ENCODE measurements around the gene SPATA24.
"Not testable (repeated sequence)": the region's sequence is repeated elsewhere in the genome, so short reads cannot be mapped to it uniquely, and the experiment has no call there.

The SPATA24 gene

GRCh38 chr5:139395844-139396640 lies 7.8 kb downstream of the SPATA24 start:
- DNase-seq (ENCODE audit: low read depth in 3 of 3, low spot score in 1 of 3): no peak

DNA sequence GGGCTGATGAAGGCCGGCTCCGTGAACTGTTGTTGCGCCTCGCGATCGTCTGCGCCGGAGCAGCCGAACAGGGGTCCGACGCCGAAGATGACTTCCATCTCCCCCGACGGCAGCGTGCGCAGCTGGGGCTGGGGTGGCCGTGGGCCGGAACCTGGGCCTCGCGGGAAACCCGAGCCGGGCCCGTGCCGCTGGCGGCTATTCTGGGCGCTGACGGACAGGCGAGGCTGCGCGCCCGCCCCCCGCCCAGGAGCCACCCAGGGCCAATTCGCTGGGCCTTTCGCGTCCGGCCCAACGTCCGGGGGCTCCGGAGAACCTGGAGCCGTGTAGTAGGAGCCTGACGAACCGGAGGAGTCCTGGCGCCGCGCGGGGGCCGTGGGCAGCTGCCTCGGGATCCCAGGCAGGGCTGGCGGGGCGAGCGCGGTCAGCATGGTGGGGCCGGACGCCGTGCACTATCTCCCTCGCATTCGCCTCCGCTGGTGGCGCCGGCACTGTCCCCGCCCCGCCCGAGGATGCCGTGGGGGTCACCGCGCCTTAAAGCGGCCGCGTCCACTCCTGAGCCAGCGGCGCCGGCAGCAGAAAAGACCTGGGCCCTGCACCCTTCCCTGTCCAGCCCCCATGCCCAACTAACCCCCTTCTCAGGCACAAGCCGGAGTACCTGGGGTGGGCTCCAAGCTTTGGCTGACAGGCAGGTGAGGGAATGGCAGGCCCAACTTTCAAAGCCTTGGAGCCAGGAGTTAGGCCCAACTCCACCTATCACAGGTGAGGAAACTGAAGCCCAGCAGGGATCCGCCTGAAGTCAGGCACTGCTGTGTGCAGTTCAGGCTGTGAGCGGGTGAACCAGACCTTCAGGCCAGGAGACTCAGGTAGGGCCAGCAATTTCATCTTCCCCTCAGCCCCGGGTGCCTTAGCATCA lies 9.0 kb downstream of the SPATA24 start, which contains the start of gene PROB1:
TSS of gene PROB1 (minus strand) at position 451 of the 913 bp plus-strand sequence. CDS start at position 428, 23 bp downstream.
- no peak for DNase-seq (ENCODE audit: low read depth in 3 of 3, low spot score in 1 of 3)

DNA sequence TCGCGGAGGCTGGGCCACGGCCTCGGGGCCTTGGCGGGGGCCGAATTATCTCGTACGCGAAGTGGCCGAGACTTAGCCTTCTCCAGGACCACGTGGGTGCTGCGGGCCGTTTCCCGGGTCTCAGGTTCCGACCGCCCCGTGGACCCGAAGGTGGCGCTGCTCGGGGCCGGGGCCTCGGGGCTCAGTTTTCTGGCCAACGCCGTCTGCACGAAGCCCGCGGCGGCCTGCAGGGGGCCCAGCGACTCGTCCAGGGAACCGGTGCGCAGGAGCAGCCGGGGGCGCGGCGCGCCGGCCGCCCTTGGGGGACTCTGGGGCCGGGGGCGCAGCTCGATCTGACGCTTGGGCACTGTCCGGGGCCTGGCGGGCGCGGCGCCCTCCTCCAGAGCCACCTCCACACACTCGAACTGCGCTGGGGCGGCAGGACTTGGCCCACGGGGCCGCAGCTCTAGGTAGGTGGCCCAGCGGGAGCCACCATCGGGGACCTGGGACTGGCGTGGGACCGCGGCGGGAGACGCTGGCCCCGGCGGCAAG lies 9.7 kb downstream of the SPATA24 start:
- DNase-seq (ENCODE audit: low read depth in 3 of 3, low spot score in 1 of 3): no peak

- no peak for DNase-seq (ENCODE audit: low read depth in 3 of 3, low spot score in 1 of 3)
Observed at GRCh38 chr5:139393497-139394122, 10.3 kb downstream of the SPATA24 start.

GRCh38 chr5:139392678-139393496 lies 11.0 kb downstream of the SPATA24 start:
- peak; percentile 16 to 55 (median 49) for DNase-seq (ENCODE audit: low read depth in 3 of 3, low spot score in 1 of 3)

- no peak for DNase-seq (ENCODE audit: low read depth in 3 of 3, low spot score in 1 of 3)
Observed at GRCh38 chr5:139392324-139392677, 11.6 kb downstream of the SPATA24 start.

- DNase-seq (ENCODE audit: low read depth in 3 of 3, low spot score in 1 of 3): no peak
Observed at GRCh38 chr5:139391570-139392323, 12.1 kb downstream of the SPATA24 start.

GRCh38 chr5:139390639-139391569 lies 13.0 kb downstream of the SPATA24 start:
- no peak for DNase-seq (ENCODE audit: low read depth in 3 of 3, low spot score in 1 of 3)

- peak in 1 of 3 donors; percentile 13 for DNase-seq (ENCODE audit: low read depth in 3 of 3, low spot score in 1 of 3)
Observed at GRCh38 chr5:139389701-139390638, 13.9 kb downstream of the SPATA24 start, which contains the start of gene MZB1. Gene MZB1 (minus strand): TSS chr5:139389913. CDS start chr5:139389856, 57 bp downstream.

- DNase-seq (ENCODE audit: low read depth in 3 of 3, low spot score in 1 of 3): no peak
Observed at GRCh38 chr5:139388198-139388821, 15.6 kb downstream of the SPATA24 start.

- no peak for DNase-seq (ENCODE audit: low read depth in 3 of 3, low spot score in 1 of 3)
Observed at GRCh38 chr5:139387611-139388197, 16.2 kb downstream of the SPATA24 start.

- DNase-seq (ENCODE audit: low read depth in 3 of 3, low spot score in 1 of 3): not testable (repeated sequence)
Observed at GRCh38 chr5:139386956-139387355, 16.9 kb downstream of the SPATA24 start.

- no peak for DNase-seq (ENCODE audit: low read depth in 3 of 3, low spot score in 1 of 3)
Observed at GRCh38 chr5:139386050-139386438, 17.8 kb downstream of the SPATA24 start.

DNA sequence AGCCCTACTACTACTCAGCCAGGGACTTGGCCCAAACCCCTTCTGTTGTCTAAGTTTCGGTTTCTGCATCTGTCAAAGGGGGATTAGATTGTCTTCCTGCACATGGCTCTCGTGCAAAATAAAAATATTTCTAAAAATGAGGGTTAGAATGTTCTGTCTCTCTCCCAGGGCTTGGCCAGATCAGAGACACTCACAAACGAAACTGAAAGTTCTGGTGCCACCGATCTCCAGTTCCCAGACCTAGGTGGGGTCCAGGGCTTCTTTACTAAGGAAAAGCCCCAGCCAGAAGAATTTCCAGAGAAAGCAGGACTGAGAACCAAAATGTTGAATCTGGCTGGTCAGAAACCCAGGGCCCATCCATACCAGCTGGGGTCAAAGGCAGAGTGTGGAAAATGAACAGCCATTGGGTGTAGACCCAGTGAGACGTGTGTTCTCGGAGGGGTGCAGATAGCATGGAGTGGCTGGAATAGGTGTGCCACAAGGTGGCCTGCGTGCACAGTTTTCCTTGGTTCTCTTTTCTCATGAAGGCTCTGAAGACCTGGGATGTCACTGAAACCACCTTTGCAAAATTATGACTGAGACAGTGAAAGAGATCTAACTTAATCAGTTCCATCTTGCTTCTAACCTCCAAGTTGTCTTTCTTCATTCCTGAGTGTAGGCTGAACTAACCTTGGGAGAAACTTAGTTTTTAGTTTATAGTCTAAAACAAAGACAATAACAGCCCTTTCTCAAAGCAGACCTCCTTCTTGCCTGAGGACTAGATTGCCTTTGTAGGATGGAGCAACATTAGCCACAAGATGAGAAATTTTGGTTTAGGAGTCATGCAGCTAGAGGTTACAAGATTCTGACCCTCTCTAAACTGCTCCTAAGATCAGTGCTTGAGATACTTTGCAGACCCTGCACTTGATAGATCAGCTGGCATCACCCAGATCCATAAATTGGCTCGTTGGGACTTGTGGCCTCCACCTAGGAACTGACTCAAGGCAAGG lies 18.5 kb downstream of the SPATA24 start:
- no peak for DNase-seq (ENCODE audit: low read depth in 3 of 3, low spot score in 1 of 3)

- DNase-seq (ENCODE audit: low read depth in 3 of 3, low spot score in 1 of 3): no peak
Observed at GRCh38 chr5:139384591-139385051, 19.3 kb downstream of the SPATA24 start.

All from stimulated activated CD4-positive, alpha-beta T cell treated with anti-CD3 and anti-CD28 coated beads, TNF-alpha, amount 100 ng/mL, for 1 hour (primary cell).